ENCODE data around the gene LRMDA. TPM values are rescaled to one million over a fixed set of nuclear protein-coding genes. Genes with fewer than 3 reads are reported as not detected.

Gene LRMDA
- total RNA-seq, 1 donor from 2014 or later = 17.3 TPM

DNA sequence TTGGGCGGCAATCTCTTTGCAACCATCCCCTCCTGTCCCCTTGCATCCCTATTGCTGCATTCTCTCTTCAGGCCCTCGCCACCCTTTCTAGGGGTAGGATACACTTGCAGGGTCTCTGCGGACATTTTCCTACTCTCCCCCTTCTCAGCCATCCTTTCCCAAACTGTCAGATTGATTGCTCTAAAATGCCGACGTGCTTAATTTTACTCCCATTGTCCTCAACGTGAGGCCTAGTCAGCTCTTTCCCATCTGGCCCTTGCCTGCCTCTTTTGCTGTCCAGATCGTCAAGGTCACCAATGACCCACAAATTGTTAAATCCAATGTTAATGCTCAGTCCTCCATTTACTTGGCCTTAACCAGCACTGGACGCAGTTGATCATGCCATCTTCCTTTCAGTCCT, 12.7 kb upstream of the LRMDA start:
- no peak for DNase-seq (ENCODE audit: low read depth in 2 of 2)

DNA sequence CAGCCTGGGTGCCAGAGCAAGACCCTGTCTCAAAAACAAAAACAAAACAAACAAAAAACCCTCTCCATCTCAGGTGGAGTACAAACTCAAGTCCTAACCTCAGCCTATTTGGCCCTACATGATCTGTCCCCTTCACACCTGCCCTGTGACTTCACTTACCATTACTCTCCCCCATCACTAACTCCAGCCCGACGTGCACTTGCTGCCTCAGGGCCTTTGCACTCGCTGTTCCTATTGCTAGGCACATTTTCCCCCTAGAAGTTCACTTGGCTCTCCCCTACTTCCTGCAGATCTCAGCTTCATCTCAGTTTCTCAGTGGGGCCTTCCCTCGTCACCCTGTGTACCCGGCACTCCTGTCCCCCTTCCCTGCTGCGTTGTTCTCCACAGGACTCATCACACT, 8.5 kb upstream of the LRMDA start:
- DNase-seq (ENCODE audit: low read depth in 2 of 2) = no peak

DNA sequence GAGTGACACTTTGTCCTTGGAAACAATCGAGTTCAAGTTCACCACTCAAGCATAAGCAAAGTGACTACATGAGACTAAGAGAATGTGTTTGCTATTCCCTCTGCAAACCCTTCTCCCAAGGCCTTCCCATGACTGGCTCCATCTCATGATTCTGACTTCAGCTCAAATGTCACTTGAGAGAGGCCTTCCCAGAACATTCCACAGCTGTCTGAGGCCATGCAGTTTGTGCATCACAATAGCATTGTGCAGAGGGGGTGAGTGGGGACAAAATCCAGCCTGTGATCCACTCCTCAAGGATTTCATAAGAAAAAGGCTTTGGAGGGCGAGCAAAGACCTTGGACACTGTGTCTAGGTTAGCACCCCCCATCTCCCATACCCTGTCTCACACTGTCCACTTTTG, 6.9 kb upstream of the LRMDA start:
- no peak for DNase-seq (ENCODE audit: low read depth in 2 of 2)

DNA sequence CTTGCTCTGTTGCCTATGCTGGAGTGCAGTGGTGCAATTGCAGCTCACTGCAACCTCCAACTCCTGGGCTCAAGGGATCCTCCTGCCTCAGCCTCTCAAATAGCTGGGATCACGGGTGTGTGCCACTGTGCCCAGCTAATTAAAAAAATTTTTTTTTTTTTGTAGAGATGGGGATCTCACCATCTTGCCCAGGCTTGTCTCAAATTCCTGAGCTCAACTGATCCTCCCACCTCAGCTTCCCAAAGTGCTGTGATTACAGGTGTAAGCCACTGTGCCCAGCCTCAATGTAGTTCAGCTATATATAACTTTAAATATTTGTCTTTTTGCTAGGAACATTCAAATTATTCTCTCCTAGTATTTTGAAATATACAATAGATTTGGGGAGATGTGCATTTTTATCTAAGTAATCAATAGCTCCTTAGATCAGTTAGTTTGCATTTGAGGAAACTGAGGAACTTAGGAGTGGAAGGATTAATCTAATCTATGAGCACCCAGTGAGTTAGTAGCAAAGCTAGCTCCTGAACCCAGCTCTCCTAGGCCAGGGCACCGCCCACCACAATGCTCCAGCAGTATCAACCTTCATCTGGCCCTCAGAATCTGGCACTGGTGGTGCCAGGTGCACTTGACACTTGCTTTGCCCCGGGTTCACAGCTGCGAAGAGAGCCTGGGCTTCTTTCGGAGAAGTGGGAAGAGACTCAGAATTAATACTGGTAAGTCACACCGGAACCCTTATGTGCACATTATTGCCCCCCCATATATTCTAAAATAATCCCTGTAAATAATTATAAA, 5.9 kb upstream of the LRMDA start:
- DNase-seq (ENCODE audit: low read depth in 2 of 2) = no peak

DNA sequence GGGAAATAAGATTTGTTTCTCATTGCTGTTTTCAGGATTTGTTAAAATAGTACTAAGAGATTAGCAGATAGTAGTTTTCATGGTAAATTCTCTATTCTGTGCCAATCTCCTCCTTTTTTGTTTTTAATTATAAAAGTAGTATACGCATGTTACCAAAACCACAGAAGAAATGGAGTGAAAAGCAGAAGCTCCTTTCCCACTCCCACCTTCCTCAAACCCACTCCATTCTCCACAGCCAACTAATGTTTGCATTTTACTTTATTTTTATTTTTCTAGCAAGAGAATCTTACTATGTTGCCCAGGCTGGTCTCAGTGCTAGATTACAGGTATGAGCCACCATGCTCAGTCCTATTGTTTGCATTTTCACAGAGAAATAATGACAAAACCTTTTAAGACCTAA, 4.5 kb upstream of the LRMDA start:
- no peak for DNase-seq (ENCODE audit: low read depth in 2 of 2)

DNA sequence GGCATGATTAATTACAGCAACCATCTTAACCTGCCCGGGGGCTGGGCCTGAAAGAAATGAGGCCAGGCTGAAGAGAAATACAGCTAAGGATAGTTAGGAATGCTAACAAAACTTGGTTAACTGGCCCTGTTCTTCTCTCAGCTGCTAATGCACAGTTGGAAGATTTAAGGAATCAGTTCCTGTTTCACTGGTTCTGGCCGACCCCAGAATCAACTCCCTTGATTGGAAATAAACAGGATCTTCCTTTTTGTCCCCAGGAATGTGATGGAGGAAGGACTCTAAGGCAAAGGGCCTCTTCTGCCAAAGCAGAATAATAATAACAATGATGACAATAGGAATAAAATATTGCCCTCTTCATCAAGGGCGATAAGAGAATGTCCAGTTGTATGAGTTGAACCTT, 3.5 kb upstream of the LRMDA start:
- DNase-seq (ENCODE audit: low read depth in 2 of 2) = peak; percentile 34 to 45

DNA sequence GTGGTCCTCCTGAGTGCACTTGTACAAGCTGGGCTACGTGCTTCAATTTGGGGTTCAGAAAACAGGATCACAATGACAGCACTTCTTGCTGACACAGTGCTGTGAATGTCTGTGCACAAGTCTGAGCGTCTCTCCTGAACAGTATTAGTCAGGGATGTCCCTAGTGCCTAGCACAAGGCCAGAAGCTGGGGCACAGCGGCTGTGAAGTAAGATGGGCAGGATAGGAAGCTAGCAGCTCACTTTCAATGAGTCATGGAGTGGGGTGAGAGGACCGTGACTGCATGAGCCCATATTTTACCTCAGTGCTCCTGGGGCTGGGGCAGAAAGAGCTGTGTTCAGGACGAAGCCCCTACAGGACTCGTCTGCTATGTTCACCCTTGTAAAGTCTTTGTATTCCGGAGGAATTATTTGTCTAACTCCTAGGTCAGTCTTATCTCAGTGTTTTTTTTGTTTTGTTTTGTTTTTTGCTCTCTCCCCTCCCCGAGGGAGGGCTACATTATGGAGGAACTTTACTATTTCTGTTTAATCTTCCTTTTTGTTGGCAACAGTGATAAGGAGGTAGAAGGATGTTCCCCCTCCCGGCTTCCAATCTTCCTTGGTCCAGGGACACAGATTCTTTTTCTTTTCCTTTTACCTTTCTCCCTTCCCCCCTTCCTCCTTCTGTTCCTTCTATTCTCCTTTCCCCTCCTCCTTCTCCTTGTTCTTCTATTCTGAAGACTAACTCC, 2.8 kb upstream of the LRMDA start:
- DNase-seq (ENCODE audit: low read depth in 2 of 2) = peak; percentile 55

DNA sequence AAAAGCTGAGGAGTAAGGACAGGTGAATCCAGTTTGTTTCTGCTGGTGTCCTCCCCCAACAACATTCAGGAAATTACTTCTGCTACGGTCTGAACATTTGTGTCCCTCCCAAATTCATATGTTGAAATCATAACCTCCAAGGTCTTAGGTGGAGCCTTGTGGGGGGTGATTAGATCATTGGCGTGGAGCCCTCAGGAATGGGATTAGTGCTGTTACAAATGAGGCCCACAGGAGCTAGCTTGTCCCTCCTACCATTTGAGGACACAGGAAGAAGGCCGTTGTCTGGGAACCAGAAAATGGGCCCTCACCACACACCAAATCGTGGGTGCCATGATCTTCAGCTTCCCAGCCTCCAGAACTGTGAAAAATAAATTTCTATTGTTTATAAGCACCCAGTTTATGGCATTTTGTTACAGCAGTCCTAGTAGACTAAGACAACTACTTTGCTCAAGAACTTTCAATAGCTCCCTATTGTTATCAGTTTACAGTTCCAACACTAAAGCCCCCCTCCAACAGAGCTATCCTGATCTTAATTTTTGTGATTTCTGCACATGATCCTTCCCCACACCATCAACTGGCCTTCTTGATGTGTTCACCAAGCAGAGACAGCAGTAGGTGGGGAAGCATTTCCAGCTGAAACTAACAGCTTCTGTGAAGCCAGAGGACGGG, 2.1 kb upstream of the LRMDA start:
- no peak for DNase-seq (ENCODE audit: low read depth in 2 of 2)

DNA sequence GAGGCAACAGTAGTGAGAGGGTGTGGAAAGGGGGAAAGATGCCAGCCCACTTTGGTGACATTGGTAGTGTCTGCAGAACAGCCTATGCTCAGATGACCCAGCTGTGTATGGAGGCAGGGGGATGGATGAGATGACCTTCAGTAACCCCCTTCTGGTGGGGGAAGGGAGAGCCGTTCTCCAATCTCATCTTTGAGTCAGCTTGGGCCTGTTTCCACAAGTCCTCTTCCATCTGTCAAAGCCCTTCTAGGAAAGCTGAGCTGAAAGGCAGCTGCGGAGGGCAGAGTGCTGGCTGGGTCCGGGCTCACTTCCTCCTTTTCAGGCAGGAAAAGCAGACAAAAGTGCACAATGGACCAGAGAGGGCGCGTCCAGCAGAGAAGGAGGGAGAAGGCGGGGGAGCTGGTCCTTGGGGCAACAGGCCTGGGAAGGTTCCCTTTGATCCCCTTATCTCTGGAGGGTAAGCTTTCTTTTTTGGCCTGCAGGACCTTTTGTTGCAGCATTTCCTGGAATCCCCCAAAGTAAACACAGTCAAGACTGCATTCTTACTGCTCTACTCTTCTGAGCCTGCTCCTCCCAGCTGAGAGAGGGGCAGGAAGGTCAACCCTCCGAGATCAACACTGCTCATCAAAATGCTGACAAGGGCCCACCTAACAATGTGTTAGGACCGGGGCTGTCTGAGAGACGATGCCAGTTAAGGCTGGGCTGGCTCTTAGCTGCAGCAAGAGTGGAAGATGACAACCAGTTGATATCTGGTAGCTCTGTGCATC, 1.2 kb upstream of the LRMDA start:
- DNase-seq (ENCODE audit: low read depth in 2 of 2) = peak; percentile 33 to 45

DNA sequence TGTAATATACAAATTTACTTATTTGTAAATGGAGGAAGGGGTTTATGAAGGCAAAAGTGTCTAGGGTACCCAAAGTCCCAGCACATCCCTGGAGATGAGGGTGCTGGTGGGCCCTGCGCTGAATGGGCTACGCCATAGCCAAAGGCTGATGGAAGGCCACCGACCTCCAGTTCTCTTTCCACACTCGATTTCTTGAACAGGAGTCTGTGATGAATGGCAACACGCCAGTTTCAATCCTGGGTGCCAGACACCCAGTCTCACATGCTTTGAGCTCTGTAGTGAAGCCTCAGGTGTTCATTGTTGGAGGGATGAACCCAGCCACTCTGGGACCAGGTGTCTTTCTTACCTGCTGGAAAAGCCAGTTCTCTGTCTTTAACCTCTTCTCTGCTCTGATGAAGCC, 752 bp downstream of the LRMDA start:
- DNase-seq (ENCODE audit: low read depth in 2 of 2) = no peak

DNA sequence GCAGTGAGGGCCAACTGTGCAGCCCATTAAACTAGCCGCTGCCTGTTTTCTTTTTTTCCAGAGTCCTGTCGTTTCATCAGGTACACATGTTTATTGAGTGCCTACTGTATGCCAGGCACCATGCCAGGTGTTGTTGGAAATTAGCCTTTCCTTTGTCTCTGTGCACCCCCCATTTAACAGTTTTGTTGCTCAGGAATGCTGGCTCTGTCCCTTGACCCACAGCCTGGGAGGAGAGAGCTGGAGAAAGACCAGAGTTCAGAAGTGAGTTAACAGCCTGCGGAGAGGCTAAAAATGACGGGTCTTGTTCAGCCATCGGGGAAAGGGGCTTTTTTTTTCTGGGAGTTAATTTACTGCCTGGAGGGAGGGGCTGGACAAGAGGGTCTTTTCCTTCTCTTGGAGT, 1.3 kb downstream of the LRMDA start:
- no peak for DNase-seq (ENCODE audit: low read depth in 2 of 2)

DNA sequence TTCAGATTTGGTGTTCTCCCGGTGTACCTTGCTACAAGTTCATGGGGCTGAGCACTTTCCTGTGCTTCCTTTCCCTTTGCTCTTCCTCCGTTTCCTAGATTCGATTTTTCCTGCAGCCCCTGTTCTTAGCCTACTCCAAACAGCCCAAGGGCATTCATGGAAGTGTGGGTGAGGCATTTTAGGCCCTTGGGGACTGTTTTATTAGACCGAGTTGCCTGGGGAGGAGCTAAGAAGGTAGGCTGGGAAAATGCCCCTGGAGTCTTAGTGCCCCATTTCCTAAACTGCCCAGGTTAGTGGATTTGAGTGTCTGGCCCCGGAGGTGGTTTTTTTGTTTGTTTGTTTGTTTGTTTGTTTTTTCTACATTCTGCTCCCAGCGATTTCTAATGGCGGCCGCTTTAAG, 1.8 kb downstream of the LRMDA start:
- DNase-seq (ENCODE audit: low read depth in 2 of 2) = no peak

DNA sequence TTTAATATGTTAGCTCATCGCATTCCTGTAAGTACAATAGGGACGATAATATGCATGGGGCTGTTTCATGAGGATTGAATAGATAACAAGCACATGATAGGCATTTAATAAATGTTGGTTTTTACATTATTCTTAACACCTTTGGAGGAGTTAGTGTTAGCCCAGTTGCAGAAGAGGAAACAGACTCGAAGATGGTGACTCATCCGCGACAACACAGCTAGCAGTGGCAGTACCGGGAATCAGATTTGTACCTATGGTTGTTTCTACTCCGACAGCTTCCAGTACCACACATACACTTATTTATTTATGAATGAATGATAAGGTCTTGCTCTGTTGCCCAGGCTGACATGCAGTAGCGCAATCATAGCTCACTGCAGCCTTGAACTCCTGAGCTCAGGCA, 2.9 kb downstream of the LRMDA start:
- no peak for DNase-seq (ENCODE audit: low read depth in 2 of 2)

DNA sequence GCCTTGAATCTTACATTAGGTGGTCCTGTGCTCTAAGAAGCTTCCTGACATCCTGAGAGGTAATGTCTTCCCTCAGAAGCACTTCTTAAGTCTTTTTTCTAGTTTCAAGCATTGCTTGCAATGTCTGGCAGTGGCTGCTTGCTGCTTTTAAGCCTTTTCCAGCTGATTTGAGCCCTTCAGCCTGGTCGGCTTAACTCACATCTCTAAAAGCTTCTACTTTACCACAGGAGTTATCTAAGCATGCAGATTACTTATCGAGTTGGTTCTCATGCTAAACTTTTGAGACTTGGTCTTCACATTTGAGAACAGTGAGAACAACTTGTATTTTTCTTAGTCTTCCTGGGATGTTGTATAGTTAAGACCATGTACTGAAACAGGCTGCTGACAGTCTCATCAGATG, 3.9 kb downstream of the LRMDA start:
- DNase-seq (ENCODE audit: low read depth in 2 of 2) = no peak

DNA sequence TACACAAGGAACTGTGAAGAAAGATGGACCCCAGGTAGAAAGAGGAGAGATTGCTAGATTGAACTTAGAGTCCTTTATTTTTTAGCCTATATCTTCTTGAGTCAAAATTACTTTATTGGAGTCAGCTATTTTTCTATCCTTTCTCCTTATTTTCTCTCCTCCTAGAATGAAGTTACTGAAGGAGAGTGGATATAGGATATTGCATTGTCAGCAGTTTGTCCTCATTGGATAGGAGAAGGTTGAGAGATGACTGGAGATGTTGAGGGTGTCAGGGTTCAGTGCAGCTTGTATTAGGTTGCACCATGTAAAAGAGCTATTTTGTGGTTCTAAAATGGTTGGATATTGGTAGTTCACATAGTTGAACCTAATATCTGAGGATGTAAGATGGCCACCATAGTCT, 5.5 kb downstream of the LRMDA start:
- DNase-seq (ENCODE audit: low read depth in 2 of 2) = no peak

DNA sequence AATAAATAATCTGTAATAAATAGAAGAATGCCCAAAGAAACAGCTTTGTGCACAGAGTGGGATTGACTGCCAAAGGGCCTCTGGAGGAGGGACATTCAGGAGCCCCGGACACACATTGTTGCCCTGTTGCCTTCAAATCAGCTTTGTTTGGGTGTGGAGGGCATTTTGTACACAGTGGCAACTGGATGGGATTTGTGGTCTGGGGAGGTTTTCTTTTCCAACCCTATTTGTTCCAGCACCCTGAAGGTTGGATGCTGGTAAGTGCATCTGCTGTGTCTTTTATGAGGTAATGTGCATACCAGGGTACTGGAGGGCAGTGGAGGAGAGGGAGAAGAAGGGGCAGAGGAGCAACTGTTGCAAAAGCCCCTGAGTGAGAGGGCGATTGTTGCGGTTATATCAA, 6.3 kb downstream of the LRMDA start:
- no peak for DNase-seq (ENCODE audit: low read depth in 2 of 2)

DNA sequence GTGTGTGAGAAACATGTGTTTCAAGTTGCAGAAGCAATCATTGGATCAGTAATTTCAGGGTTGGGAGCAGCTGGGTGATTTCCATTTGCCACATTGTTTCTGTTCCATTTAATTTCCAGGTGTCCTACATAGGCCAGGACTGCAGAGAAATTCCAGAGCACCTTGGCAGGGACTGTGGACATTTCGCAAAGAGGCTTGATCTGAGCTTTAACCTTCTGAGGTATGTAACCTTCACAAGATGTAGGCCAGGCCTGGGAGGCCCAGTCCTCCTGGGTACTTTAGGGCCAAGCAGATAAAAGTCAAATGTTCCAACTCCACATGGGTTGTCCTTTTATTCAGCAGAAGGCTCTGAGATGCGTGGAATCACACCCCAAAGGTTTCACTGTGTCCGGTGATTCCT, 6.9 kb downstream of the LRMDA start:
- no peak for DNase-seq (ENCODE audit: low read depth in 2 of 2)

DNA sequence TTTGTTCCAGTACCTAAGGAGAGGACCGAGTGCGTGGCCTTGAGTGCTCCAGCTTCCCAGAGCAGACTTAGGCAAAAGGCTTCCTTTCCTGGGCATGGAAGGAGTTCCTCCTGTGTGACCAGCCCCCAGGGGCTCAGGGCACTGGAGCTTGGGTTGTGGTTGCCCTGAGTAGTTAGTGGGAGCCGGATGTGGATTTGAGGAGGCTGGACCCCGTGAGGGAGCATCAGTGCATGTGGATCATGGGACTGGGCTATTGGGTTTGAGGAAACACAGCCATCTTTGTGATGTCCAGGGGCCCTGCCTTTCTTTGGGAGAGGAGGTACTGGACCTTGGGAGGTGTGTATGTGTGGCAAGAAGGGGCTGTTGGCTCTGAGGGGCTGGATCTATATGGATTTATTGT, 8.4 kb downstream of the LRMDA start:
- DNase-seq (ENCODE audit: low read depth in 2 of 2) = no peak

DNA sequence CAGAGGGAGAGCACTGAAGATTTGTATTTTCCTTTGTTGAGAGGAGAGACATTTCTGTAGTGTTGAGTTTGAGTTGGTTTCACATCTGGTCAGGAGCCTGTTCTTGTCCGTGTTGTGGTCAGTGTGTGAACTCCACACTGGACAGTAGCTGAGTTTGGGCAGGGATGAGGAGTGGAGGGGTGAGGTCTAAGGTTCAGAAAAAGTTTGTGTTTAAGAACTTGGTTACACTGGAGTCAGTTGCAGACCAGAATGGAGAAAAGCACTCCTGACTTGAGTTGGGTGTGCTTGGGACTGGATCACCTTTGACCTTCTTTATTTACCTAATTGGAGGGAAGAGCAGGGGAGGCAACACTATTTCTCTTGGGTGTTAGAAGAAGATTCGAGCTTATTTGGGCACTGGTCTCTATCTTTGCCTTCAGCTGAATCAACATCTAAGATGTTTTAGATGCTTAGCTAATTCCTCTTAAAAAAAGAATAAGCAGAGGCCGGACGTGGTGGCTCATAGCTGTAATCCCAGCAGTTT, 8.9 kb downstream of the LRMDA start:
- no peak for DNase-seq (ENCODE audit: low read depth in 2 of 2)

DNA sequence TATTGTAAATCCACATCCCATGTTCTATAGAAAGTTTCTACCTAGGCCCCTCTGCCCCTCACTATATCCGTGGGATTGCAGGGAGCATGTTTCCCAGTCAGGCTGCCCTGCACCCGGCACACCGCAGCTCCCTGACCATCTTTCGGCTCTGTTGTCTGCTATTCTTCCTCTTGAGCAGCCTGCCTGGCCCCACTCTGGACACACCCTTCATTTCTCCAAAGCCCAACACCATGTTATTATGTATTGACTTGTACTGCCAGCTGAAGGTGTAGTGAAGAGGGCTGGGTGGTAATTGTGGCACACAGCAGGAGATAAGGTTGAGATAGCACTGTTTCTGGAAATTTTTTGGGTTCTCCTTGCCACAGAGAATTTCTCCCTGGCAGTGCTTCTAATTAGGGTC, 9.8 kb downstream of the LRMDA start:
- no peak for DNase-seq (ENCODE audit: low read depth in 2 of 2)

DNA sequence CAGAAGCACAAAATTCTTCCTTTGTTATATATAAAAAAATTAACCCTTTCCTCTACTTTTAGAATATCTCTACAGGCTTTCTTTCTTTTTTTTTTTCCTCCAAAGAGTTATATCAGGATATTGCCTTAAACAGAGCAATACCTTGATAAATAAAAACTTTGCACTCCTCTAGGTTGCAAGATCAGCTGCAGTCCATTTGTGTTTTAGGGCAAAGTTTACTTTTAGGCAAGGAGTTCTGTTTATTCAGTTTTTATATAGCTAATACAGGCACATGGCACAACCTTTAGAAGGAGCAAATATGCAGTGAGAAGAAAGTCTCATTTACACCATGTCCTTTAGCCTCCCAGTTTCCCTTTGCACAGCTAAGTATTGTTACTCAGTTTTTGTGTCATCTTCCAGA, 10.3 kb downstream of the LRMDA start:
- no peak for DNase-seq (ENCODE audit: low read depth in 2 of 2)

DNA sequence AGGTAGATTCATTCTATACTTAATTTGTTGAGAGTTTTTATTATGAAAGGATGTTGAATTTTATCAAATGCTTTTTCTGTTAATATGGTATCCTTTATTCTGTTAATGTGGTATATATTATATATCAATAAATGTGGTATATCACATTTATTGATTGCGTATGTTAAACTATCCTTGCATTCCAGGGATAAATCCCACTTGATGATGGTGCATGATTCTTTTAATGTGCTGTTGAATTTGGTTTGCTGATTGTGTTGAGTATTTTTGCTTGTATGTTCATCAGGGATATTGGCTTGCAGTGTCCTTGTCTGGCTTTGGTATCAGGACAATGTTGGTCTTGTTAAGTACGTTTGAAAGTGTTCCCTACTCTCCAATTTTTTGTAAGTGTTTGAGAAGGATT, 11.9 kb downstream of the LRMDA start:
- DNase-seq (ENCODE audit: low read depth in 2 of 2) = no peak

Data from lung microvascular endothelial cell (primary cell).